Stimulated activated CD4-positive, alpha-beta T cell treated with anti-CD3 and anti-CD28 coated beads, Interleukin-1b, Interleukin-23, amount 100 ng/mL, for 1 hour (primary cell): ENCODE measurements around the gene NFATC2.
A peak's percentile ranks its signal among the peaks of the same experiment; 100 is the strongest.

Source experiments
- DNase-seq, 2 donors: peaks; one replicate each; pipeline ENCODE4 v3.0.0-alpha.2; 2020; ENCODE audit warnings: low read depth in 2 of 2

Gene NFATC2

GRCh38 chr20:51542571-51543421 is at the start of gene NFATC2:
NFATC2 (minus strand) TSS chr20:51542719; CDS start chr20:51542499, 220 bp downstream.
- DNase-seq = peak in 1 of 2 donors; percentile 30

- no peak for DNase-seq
These were observed 49.4 kb upstream of the NFATC2 start for GRCh38 chr20:51591871-51592270.

GRCh38 chr20:51588762-51589161 is 46.2 kb upstream of the NFATC2 start:
- no peak for DNase-seq

- DNase-seq = no peak
These were observed 44.6 kb upstream of the NFATC2 start for GRCh38 chr20:51587145-51587544.

- no peak for DNase-seq
These were observed 43.5 kb upstream of the NFATC2 start for GRCh38 chr20:51586005-51586440.

- DNase-seq = no peak
These were observed 42.6 kb upstream of the NFATC2 start for GRCh38 chr20:51585148-51585547.

- no peak for DNase-seq
These were observed 42.2 kb upstream of the NFATC2 start for GRCh38 chr20:51584737-51585136.

GRCh38 chr20:51584116-51584515 is 41.6 kb upstream of the NFATC2 start:
- DNase-seq = no peak

GRCh38 chr20:51583499-51583898 is 41.0 kb upstream of the NFATC2 start:
- no peak for DNase-seq

GRCh38 chr20:51583073-51583472 is 40.6 kb upstream of the NFATC2 start:
- DNase-seq = no peak

- no peak for DNase-seq
These were observed 39.1 kb upstream of the NFATC2 start for GRCh38 chr20:51581571-51581970.

GRCh38 chr20:51579137-51579536 is 36.6 kb upstream of the NFATC2 start:
- DNase-seq = no peak

GRCh38 chr20:51578145-51578459 is 35.6 kb upstream of the NFATC2 start:
- DNase-seq = no peak

- DNase-seq = no peak
These were observed 35.1 kb upstream of the NFATC2 start for GRCh38 chr20:51577432-51578144.

- DNase-seq = no peak
These were observed 33.0 kb upstream of the NFATC2 start for GRCh38 chr20:51575486-51575885.

GRCh38 chr20:51574248-51575033 is 31.9 kb upstream of the NFATC2 start:
- DNase-seq = no peak

GRCh38 chr20:51573576-51574243 is 31.2 kb upstream of the NFATC2 start:
- DNase-seq = no peak

GRCh38 chr20:51571460-51571794 is 28.9 kb upstream of the NFATC2 start:
- no peak for DNase-seq

GRCh38 chr20:51570739-51571459 is 28.4 kb upstream of the NFATC2 start:
- DNase-seq = no peak

GRCh38 chr20:51569815-51570738 is 27.6 kb upstream of the NFATC2 start:
- no peak for DNase-seq
